GM06990 (cell line): Measurements from ENCODE around the gene NUDT7.

Experiments
- DNase-seq: peaks from one replicate; pipeline ENCODE4 v3.0.0-alpha.2; 2011; ENCODE audit not compliant: insufficient read length; ENCODE audit errors: extremely low read depth
- H3K27me3 ChIP-seq: replicated peaks from 2 replicates; pipeline ENCODE4 v1.6.0; 2011; ENCODE audit warnings: low read length; ENCODE audit not compliant: control insufficient read depth, insufficient read depth
- H3K36me3 ChIP-seq: 2 replicates; pipeline ENCODE4 v1.5.1; 2011; ENCODE audit warnings: low read length; ENCODE audit not compliant: control insufficient read depth, insufficient read depth
- H3K4me3 ChIP-seq: replicated peaks from 2 replicates; pipeline ENCODE4 v1.5.1; 2011; ENCODE audit warnings: low read depth, mild to moderate bottlenecking, control low read depth, low read length
- TF ChIP-seq, protein P1 (sequence below): IDR thresholded peaks from 2 replicates; pipeline ENCODE4 v1.5.1; 2011; ENCODE audit warnings: low read length, control low read depth, mild to moderate bottlenecking, inconsistent platforms; ENCODE audit not compliant: insufficient read depth, poor library complexity, severe bottlenecking

NUDT7 gene

DNA sequence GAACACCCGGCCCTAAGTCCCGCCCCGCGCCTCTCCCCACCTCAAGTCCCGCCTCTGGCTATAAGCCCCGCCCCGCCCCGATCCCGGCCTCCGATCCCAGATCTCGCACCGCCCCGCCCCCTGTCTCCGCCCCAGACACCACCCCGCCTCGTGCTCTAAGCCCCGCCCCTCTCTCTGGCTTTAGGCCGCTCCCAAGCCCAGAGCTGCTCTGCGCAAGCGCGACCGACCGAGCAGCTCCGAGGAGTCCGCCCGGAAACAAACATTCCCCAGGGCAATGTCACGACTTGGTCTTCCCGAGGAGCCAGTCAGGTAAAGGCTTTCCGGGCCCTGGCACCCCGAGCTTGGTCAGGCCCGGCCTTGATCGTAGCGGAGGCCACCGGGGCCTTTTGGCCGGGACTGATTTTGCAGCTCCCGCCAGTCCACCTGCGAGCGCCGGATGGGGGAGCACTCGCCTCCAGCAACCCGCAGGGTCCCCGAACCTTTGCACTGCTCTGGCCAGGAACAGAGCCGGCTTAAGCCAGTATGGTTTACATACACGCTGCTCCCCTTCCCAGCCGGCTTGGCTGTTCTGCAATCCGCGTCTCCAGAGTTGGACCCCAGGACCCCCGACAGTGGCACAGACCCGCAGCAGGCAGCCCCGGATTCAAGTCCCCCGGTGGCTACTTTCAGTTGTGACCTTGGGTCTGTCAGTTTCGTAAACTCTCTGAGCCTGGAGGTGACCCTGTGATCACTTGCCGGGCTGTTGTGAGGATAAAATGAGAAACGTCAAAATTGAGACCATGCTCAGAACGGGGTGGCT lies at the start of gene NUDT7:
Gene NUDT7 (plus strand): TSS at position 206 of the 799 bp plus-strand sequence. CDS start 69 bp downstream, at position 275.
- H3K4me3 ChIP-seq = peak within 1 kb of the TSS; percentile 64

DNA sequence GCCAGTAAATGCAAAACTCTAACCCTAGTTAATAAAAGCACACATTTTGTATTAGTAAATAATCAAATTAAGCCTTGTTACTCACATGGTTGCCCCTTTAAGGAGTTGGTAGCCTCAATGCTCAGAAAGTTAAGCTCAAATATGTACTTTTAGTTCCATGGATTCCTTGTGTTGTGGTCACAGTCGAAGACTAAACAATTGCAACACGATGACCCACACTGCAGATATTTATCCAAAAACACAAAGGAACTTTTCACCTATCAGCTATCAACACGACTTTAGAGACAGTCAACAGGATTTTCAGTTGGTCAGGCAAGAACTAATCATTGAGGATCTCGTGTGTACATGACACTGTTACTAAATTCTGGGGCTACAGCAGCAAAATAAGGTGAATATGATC lies 47.4 kb upstream of the NUDT7 start:
- Histone ChIP-seq H3K4me3 (no peak overlapping the region), H3K36me3 (no peaks in the 10 kb centered on the region), H3K27me3 (no peaks in the 10 kb centered on the region; the same call in 1 of the 2 replicates)
- DNase-seq = no peak
- TF ChIP-seq, protein P1, sequence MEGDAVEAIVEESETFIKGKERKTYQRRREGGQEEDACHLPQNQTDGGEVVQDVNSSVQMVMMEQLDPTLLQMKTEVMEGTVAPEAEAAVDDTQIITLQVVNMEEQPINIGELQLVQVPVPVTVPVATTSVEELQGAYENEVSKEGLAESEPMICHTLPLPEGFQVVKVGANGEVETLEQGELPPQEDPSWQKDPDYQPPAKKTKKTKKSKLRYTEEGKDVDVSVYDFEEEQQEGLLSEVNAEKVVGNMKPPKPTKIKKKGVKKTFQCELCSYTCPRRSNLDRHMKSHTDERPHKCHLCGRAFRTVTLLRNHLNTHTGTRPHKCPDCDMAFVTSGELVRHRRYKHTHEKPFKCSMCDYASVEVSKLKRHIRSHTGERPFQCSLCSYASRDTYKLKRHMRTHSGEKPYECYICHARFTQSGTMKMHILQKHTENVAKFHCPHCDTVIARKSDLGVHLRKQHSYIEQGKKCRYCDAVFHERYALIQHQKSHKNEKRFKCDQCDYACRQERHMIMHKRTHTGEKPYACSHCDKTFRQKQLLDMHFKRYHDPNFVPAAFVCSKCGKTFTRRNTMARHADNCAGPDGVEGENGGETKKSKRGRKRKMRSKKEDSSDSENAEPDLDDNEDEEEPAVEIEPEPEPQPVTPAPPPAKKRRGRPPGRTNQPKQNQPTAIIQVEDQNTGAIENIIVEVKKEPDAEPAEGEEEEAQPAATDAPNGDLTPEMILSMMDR = no peak

More for the DNA sequence above, at the start of gene NUDT7:
- no peaks in the 10 kb centered on the region for H3K27me3 ChIP-seq
- no peaks in the 10 kb centered on the region for H3K36me3 ChIP-seq
- TF ChIP-seq, protein P1 = peak; percentile 58
- DNase-seq = peak; percentile 93

DNA sequence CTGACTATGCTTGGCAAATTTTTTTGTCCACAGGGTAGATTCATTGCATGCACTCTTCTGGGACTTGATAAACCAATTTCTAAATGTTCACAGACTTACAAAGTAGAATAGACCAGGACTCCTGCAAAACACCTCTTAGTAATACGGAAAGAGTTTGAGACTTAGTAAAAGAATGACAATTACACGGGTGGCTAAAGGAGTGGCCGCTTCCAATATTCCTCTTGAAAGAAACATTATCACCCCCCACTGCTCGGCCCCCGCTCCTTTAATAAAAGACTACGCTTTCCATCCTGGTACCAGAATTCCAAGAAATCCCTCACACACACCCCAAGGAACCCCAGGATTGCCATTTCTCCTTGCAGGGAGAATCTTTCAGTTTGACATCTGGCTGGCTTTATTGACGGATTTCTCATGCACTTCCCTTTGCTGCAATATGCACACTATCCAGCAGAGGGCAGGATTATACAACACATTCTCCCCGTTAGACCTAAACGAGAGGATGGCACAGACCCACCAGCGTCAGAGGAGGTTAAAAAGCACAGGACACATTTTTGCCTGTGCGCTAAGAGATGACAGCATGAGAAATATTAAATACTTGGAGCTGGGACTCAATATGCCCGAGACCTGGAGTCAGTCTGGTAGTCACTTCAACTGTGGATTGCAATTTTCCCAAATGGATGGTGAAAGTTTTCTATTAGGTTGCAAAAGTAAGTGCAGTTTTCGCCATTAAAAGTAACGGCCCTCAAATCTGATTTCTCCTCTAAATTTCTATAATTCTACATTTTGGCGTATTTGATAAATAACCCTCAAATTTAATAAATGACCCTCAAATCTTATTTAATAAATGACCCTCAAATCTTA lies 46.6 kb upstream of the NUDT7 start:
- TF ChIP-seq, protein P1 = peak; percentile 82
- peak; percentile 8 for DNase-seq
- H3K4me3 ChIP-seq = no peak overlapping the region
- no peaks in the 10 kb centered on the region; the same call in 1 of the 2 replicates for H3K27me3 ChIP-seq
- no peaks in the 10 kb centered on the region for H3K36me3 ChIP-seq

DNA sequence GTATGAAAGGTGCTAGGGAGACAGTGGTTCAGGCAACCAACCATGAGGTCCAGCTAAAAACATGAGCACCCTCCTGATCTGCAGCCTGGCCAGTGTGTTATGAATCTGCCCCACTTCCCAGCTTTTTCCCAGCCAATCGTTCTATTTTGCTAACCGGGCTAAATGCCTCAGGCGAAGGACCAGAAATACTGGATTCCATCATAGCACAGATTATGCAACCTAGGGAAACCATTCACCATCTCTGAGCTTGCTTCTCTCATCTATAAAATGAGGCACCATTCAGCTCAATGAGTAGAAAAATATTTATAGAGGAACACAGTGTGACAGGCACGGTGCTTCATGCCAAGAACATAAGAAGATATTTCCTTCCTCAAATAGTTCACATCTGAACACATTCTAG lies 45.2 kb upstream of the NUDT7 start:
- no peak for DNase-seq
- H3K27me3 ChIP-seq = no peaks in the 10 kb centered on the region
- TF ChIP-seq, protein P1 = no peak
- H3K36me3 ChIP-seq = no peaks in the 10 kb centered on the region
- H3K4me3 ChIP-seq = no peak overlapping the region

DNA sequence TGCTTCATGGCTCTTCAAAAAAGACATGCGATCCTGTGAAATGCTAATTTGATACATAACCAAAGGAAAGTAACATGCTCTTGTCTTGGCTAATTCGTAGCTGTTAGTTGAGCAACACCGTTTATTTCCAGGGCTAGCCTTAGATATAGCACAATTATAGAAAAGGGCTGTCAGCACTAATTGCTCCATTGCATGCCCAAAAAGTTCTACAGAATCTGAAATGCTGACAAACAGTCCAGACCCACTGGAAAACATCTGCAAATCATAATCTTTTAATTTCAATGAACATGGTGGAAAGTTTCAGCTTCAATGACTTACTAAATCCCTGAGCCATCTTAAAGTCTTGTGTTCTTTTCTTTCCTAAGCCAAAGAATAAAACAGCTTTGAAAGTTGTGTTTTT lies 42.9 kb upstream of the NUDT7 start:
- Histone ChIP-seq H3K27me3 (no peaks in the 10 kb centered on the region), H3K4me3 (no peak overlapping the region), H3K36me3 (no peaks in the 10 kb centered on the region)
- TF ChIP-seq, protein P1 = no peak
- DNase-seq = no peak
